Loucy (cell line): ENCODE results near the gene SUSD3.

ENCODE experiments used
- EZH2phosphoT487 ChIP-seq: fragments of 200-600 bp; IDR thresholded peaks from 2 replicates; pipeline ENCODE4 v1.6.1; 2018; ENCODE audit warnings: antibody characterized with exemption, mild to moderate bottlenecking, moderate library complexity, borderline replicate concordance
- TF ChIP-seq, protein P1 (sequence below): fragments of 200-600 bp; sonication (generic); conservative IDR thresholded peaks from 2 replicates; pipeline ENCODE4 v1.5.1; 2014; ENCODE audit warnings: mild to moderate bottlenecking, antibody characterized with exemption, low read length

DNA sequence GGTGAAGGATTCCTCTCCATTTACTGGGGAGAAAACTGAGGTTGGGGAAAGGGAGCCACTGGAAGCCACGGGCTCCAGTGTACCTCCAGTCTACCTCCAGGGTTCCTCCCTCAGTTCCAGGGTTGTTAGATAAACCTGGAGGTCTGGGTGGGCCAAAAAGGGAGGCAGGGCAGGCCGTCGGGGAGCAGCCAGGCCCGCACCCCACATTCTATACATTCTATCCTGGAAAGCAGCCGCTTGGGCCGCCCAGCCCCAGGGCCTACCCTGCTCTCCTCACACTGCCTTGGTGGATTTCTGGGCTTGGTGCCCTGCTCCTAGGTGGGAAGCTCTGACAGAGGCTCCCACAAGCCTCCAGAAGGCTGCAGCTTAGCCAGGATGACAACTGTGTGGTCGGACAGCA, 18.1 kb upstream of the SUSD3 start:
- TF ChIP-seq, protein P1, sequence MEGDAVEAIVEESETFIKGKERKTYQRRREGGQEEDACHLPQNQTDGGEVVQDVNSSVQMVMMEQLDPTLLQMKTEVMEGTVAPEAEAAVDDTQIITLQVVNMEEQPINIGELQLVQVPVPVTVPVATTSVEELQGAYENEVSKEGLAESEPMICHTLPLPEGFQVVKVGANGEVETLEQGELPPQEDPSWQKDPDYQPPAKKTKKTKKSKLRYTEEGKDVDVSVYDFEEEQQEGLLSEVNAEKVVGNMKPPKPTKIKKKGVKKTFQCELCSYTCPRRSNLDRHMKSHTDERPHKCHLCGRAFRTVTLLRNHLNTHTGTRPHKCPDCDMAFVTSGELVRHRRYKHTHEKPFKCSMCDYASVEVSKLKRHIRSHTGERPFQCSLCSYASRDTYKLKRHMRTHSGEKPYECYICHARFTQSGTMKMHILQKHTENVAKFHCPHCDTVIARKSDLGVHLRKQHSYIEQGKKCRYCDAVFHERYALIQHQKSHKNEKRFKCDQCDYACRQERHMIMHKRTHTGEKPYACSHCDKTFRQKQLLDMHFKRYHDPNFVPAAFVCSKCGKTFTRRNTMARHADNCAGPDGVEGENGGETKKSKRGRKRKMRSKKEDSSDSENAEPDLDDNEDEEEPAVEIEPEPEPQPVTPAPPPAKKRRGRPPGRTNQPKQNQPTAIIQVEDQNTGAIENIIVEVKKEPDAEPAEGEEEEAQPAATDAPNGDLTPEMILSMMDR: no peak
- no peak for TF ChIP-seq EZH2phosphoT487
